ENCODE results near the gene SYNDIG1L.

Gene SYNDIG1L

DNA sequence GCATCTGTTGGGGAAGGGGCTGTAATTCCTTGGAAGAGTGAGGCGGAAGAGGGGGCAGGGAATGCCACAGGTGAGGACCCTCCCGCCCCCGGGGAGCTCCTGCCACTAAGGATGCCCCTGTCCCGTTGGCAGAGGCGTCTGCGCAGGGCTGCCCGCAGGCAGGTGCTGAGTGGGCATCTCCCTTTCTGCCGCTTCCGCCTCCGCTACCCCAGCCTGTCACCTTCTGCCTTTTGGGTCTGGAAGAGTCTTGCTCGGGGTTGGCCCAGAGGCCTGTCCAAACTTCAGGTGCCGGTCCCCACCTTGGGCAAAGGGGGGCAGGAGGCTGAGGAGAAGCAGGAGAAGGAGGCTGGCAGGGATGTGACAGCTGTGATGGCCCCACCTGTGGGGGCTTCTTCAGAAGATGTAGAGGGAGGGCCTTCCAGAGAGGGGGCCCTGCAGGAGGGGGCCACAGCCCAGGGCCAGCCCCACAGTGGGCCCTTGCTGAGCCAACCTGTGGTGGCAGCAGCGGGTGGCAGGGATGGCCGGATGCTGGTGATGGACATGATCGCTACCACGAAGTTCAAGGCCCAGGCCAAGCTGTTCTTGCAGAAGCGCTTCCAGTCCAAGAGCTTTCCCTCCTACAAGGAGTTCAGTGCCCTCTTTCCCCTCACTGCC, 67.7 kb downstream of the SYNDIG1L start:
- no peak for DNase-seq

DNA sequence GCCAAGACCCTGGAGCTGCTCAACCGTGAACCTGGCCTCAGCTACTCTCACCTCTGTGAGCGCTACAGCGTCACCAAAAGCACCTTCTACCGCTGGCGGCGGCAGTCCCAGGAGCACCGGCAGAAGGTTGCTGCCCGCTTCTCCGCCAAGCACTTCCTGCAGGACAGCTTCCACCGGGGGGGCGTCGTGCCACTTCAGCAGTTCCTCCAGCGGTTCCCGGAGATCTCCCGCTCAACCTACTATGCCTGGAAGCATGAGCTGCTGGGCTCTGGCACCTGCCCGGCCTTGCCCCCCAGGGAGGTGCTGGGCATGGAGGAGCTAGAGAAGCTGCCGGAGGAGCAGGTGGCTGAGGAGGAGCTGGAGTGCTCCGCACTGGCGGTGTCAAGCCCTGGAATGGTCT, 68.4 kb downstream of the SYNDIG1L start:
- no peak for DNase-seq

DNA sequence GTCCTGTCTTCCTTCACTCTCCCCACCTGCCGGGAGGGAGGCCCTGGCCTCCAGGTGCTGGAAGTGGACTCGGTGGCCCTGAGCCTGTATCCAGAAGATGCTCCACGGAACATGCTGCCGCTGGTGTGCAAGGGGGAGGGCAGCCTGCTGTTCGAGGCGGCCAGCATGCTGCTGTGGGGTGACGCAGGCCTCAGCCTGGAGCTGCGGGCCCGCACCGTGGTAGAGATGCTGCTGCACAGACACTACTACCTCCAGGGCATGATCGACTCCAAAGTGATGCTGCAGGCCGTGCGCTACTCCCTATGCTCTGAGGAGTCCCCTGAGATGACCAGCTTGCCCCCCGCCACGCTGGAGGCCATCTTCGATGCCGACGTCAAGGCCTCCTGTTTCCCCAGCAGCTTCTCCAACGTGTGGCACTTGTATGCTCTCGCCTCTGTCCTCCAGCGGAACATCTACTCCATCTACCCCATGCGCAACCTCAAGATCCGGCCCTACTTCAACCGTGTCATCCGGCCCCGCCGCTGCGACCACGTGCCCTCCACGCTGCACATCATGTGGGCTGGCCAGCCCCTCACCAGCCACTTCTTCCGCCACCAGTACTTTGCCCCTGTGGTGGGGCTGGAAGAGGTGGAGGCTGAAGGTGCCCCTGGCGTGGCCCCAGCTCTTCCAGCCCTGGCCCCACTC, 69.0 kb downstream of the SYNDIG1L start:
- DNase-seq = no peak

Data from CD4-positive, alpha-beta T cell treated with Interleukin-6 for 4 hours (primary cell).